H9 (cell line): ENCODE results near the gene ESPL1. TPM values are rescaled to one million over a fixed set of nuclear protein-coding genes. Genes with fewer than 3 reads are reported as not detected.

Source experiments
- DNase-seq: peaks from one replicate; pipeline ENCODE4 v3.0.0-alpha.2; 2017
- H2AFZ ChIP-seq: one replicate; pipeline ENCODE4 v1.6.1; 2013; ENCODE audit warnings: mild to moderate bottlenecking, low read length, control low read depth, moderate library complexity
- H2AK5ac ChIP-seq: 2 replicates; pipeline ENCODE4 v1.6.1; 2013; ENCODE audit warnings: low read length, control low read depth, mixed read lengths; ENCODE audit not compliant: insufficient read length
- H2BK120ac ChIP-seq: one replicate; pipeline ENCODE4 v1.6.1; 2013; ENCODE audit warnings: low read depth, mild to moderate bottlenecking, low read length, control low read depth, inconsistent platforms; ENCODE audit not compliant: poor library complexity, severe bottlenecking
- H2BK12ac ChIP-seq: 2 replicates; pipeline ENCODE4 v1.6.1; 2013; ENCODE audit warnings: low read length, control low read depth, mixed read lengths, low read depth; ENCODE audit not compliant: insufficient read length
- H2BK15ac ChIP-seq: 2 replicates; pipeline ENCODE4 v1.6.1; 2013; ENCODE audit warnings: low read depth, low read length, control low read depth
- H2BK20ac ChIP-seq: one replicate; pipeline ENCODE4 v1.6.1; 2013; ENCODE audit warnings: low read depth, mild to moderate bottlenecking, low read length, control low read depth, inconsistent platforms; ENCODE audit not compliant: poor library complexity, severe bottlenecking
- H2BK5ac ChIP-seq: 2 replicates; pipeline ENCODE4 v1.6.1; 2013; ENCODE audit warnings: low read length, control low read depth, mixed read lengths; ENCODE audit not compliant: insufficient read length
- H3K14ac ChIP-seq: 2 replicates; pipeline ENCODE4 v1.6.1; 2013; ENCODE audit warnings: low read length, control low read depth; ENCODE audit not compliant: insufficient read depth
- H3K18ac ChIP-seq: 2 replicates; pipeline ENCODE4 v1.6.1; 2013; ENCODE audit warnings: low read depth, mild to moderate bottlenecking, mixed read lengths, low read length, control low read depth; ENCODE audit not compliant: insufficient read length
- H3K23ac ChIP-seq: 2 replicates; pipeline ENCODE4 v1.6.1; 2013; ENCODE audit warnings: low read length, control low read depth, mixed read lengths, low read depth; ENCODE audit not compliant: insufficient read length
- H3K23me2 ChIP-seq: 2 replicates; pipeline ENCODE4 v1.6.1; 2013; ENCODE audit warnings: low read depth, mild to moderate bottlenecking, mixed read lengths, low read length, control low read depth; ENCODE audit not compliant: insufficient read length, poor library complexity, severe bottlenecking
- H3K27ac ChIP-seq: 2 replicates; pipeline ENCODE4 v1.5.1; 2013; ENCODE audit warnings: low read length, control low read depth, mixed read lengths, low read depth; ENCODE audit not compliant: insufficient read length
- H3K27me3 ChIP-seq: 2 replicates; pipeline ENCODE4 v1.6.1; 2013; ENCODE audit warnings: low read length, control low read depth, inconsistent platforms; ENCODE audit not compliant: insufficient read depth
- H3K4ac ChIP-seq: 2 replicates; pipeline ENCODE4 v1.6.1; 2013; ENCODE audit warnings: low read depth, mild to moderate bottlenecking, control low read depth, inconsistent platforms, low read length, moderate library complexity
- H3K4me1 ChIP-seq: 2 replicates; pipeline ENCODE4 v1.6.1; 2013; ENCODE audit warnings: low read length, control low read depth, inconsistent platforms; ENCODE audit not compliant: insufficient read depth
- H3K4me2 ChIP-seq: 2 replicates; pipeline ENCODE4 v1.6.1; 2013; ENCODE audit warnings: low read length, control low read depth, mixed read lengths; ENCODE audit not compliant: insufficient read length, insufficient read depth
- H3K56ac ChIP-seq: 2 replicates; pipeline ENCODE4 v1.6.1; 2013; ENCODE audit warnings: low read depth, mild to moderate bottlenecking, mixed read lengths, low read length, control low read depth; ENCODE audit not compliant: insufficient read length
- H3K79me1 ChIP-seq: 2 replicates; pipeline ENCODE4 v1.6.1; 2013; ENCODE audit warnings: low read depth, mild to moderate bottlenecking, moderate library complexity, low read length, control low read depth, inconsistent platforms; ENCODE audit not compliant: insufficient read depth, poor library complexity, severe bottlenecking
- H3K79me2 ChIP-seq: 2 replicates; pipeline ENCODE4 v1.6.1; 2013; ENCODE audit warnings: low read length, control low read depth, inconsistent platforms; ENCODE audit not compliant: insufficient read depth
- H3K9ac ChIP-seq: 2 replicates; pipeline ENCODE4 v1.6.1; 2013; ENCODE audit warnings: low read length, control low read depth, mixed read lengths; ENCODE audit not compliant: insufficient read length; ENCODE audit errors: extremely low read depth
- H3K9me3 ChIP-seq: one replicate; pipeline ENCODE4 v1.6.1; 2013; ENCODE audit warnings: low read depth, low read length, inconsistent platforms; ENCODE audit not compliant: control insufficient read depth
- H3T11ph ChIP-seq: one replicate; pipeline ENCODE4 v1.6.1; 2013; ENCODE audit warnings: mild to moderate bottlenecking, low read length, control low read depth, inconsistent platforms
- H4K20me1 ChIP-seq: one replicate; pipeline ENCODE4 v1.6.1; 2013; ENCODE audit not compliant: control insufficient read depth, insufficient read length, insufficient read depth
- H4K5ac ChIP-seq: 2 replicates; pipeline ENCODE4 v1.6.1; 2013; ENCODE audit warnings: low read depth, mild to moderate bottlenecking, mixed read lengths, low read length, control low read depth; ENCODE audit not compliant: insufficient read length
- H4K8ac ChIP-seq: replicated peaks from 2 replicates; pipeline ENCODE4 v1.6.1; 2013; ENCODE audit warnings: low read length, control low read depth, mixed read lengths, low read depth; ENCODE audit not compliant: insufficient read length
- H4K91ac ChIP-seq: 2 replicates; pipeline ENCODE4 v1.6.1; 2013; ENCODE audit warnings: low read depth, mild to moderate bottlenecking, moderate library complexity, mixed read lengths, low read length, control low read depth; ENCODE audit not compliant: insufficient read length
- H3K27ac Mint-ChIP-seq, 3 experiments: 2 replicates in 2 of 3; 3 replicates in 1 of 3; pipeline ENCODE4 v1.8.0; 2020 to 2021; ENCODE audit warnings: mixed read lengths in 3 of 3, mild to moderate bottlenecking in 1 of 3, moderate library complexity in 1 of 3
- H3K27me3 Mint-ChIP-seq: 2 replicates; pipeline ENCODE4 v1.8.0; 2021; ENCODE audit warnings: low read depth, mild to moderate bottlenecking, moderate library complexity, mixed read lengths
- H3K36me3 Mint-ChIP-seq, 3 experiments: 2 replicates in 2 of 3; 3 replicates in 1 of 3; pipeline ENCODE4 v1.8.0; 2020 to 2021; ENCODE audit warnings: low read depth in 3 of 3, mixed read lengths in 3 of 3; ENCODE audit not compliant: insufficient read depth in 1 of 3
- H3K4me1 Mint-ChIP-seq, 2 experiments: 2 replicates each; pipeline ENCODE4 v1.8.0; 2020; ENCODE audit warnings: mixed read lengths in 2 of 2
- H3K4me3 Mint-ChIP-seq, 2 experiments: 2 replicates in 1 of 2; 3 replicates in 1 of 2; pipeline ENCODE4 v1.8.0; 2020 to 2021; ENCODE audit warnings: mild to moderate bottlenecking in 2 of 2, mixed read lengths in 2 of 2, moderate library complexity in 1 of 2
- H3K9me3 Mint-ChIP-seq, 2 experiments: 2 replicates in 1 of 2; 3 replicates in 1 of 2; pipeline ENCODE4 v1.8.0; 2020; ENCODE audit warnings: mild to moderate bottlenecking in 2 of 2, mixed read lengths in 2 of 2, moderate library complexity in 1 of 2
- CTCF ChIP-seq: fragments of 200-600 bp; sonication (generic); conservative IDR thresholded peaks from 3 replicates; pipeline ENCODE4 v1.8.0; 2021; ENCODE audit warnings: antibody characterized with exemption, mild to moderate bottlenecking
- WGBS: extraction: QIAGEN DNeasy Blood & Tissue Kit; methylation state at CpG from one replicate; pipeline ENCODE4 v1.1.7; 2013; ENCODE audit warnings: missing lambda C conversion rate, low lambda C conversion rate, mixed read lengths; ENCODE audit not compliant: insufficient read length; ENCODE audit errors: extremely low coverage; 5-methylcytosine and 5-hydroxymethylcytosine counted together
- total RNA-seq: library from RNA; stranded (reverse); gene quantifications from 2 replicates; pipeline ENCODE4 v1.2.1, GENCODE V29; 2021

The ESPL1 gene
- total RNA-seq, 1 experiment from 2014 or later, result 43.2 TPM

- Histone ChIP-seq H3K18ac (no peak overlapping the region), H3K4ac (no peak overlapping the region), H4K91ac (no peak overlapping the region), H3K27ac (no peak overlapping the region), H3K4me2 (no peak overlapping the region), H3T11ph (no peak overlapping the region), H2BK12ac (no peak overlapping the region), H4K8ac (no peak overlapping the region), H3K23me2 (no peaks in the 10 kb centered on the region), H2BK15ac (no peak overlapping the region), H4K5ac (no peak overlapping the region), H3K27me3 (peaks cover 3% of the 10 kb centered on the region; the same call in 1 of the 2 replicates), H3K79me1 (no peaks in the 10 kb centered on the region), H2AK5ac (no peak overlapping the region), H2BK20ac (no peak overlapping the region), H3K9me3 (no peaks in the 10 kb centered on the region), H3K4me1 (peaks cover 6% of the 10 kb centered on the region; the same call in 1 of the 2 replicates), H2BK5ac (no peak overlapping the region), H4K20me1 (no peaks in the 10 kb centered on the region), H2BK120ac (no peak overlapping the region), H3K23ac (no peak overlapping the region), H3K14ac (no peak overlapping the region), H3K56ac (no peak overlapping the region), H3K9ac (no peak overlapping the region), H2AFZ (no peak overlapping the region), H3K79me2 (no peaks in the 10 kb centered on the region; the same call in 1 of the 2 replicates)
- Mint-ChIP-seq H3K4me3 (no peak overlapping the region), H3K27ac (no peak overlapping the region), H3K9me3 (no peaks in the 10 kb centered on the region; a peak in 1 of 5 replicates), H3K36me3 (no peaks in the 10 kb centered on the region), H3K4me1 (peaks cover 63 to 65% of the 10 kb centered on the region in 2 experiments), H3K27me3 (peaks cover 4% of the 10 kb centered on the region)
- DNase-seq, result peak; percentile 24
- TF ChIP-seq CTCF, result no peak
- no CpG with 5 or more reads among the region's 10 CpGs for WGBS
These were observed 28.3 kb upstream of the ESPL1 start for GRCh38 chr12:53239643-53240258.
